Measurements from ENCODE around the gene AUTS2. TPM values are rescaled to one million over a fixed set of nuclear protein-coding genes. Genes with fewer than 3 reads are reported as not detected.
A peak's percentile ranks its signal among the peaks of the same experiment; 100 is the strongest.

Gene AUTS2
- polyA plus RNA-seq, 6 donors from 2014 or later: 8.8 to 28.0 (median 20.9) TPM

DNA sequence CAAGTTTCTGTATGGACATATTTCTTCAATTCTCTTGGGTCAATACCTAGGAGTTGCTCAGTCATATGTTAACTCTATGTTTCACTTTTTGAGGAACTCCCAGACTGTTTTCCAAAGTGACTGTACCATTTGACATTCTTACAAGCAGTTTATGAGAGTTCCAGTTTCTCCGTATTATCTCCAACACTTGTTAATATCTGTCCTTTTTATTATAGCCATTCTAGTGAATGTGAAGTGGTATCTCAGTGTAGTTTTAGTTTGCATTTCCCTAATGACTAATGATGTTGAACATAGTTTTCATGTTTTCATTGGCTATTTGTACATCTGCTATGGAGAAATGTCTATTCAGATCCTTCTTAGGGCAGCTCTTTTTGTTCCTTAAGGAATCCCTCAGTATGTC, 1002.7 kb downstream of the AUTS2 start:
- ATAC-seq (ENCODE audit: low read depth in 2 of 2) (no peak), DNase-seq (no peak)
- Mint-ChIP-seq H3K4me1 (peaks cover 0 to 4% (median 0%) of the 10 kb centered on the region in 3 donors), H3K9me3 (peaks cover 8 to 36% (median 14%) of the 10 kb centered on the region in 7 donors), H3K27me3 (no peaks in the 10 kb centered on the region), H3K27ac (no peak overlapping the region), H3K36me3 (peaks cover 37 to 38% of the 10 kb centered on the region in 2 donors), H3K4me3 (peak overlapping the region in 1 of 8 donors; percentile 7)

- ATAC-seq (ENCODE audit: low read depth in 2 of 2) (no peak), DNase-seq (no peak)
- Mint-ChIP-seq H3K4me3 (no peak overlapping the region), H3K4me1 (peaks cover 0 to 4% (median 0%) of the 10 kb centered on the region in 3 donors), H3K36me3 (peaks cover 37 to 38% of the 10 kb centered on the region in 2 donors), H3K9me3 (peaks cover 8 to 36% (median 14%) of the 10 kb centered on the region in 7 donors), H3K27ac (peak overlapping the region in 2 of 6 donors; percentile 16 to 30), H3K27me3 (no peaks in the 10 kb centered on the region)
These were observed 1003.8 kb downstream of the AUTS2 start for GRCh38 chr7:70602117-70602516.

DNA sequence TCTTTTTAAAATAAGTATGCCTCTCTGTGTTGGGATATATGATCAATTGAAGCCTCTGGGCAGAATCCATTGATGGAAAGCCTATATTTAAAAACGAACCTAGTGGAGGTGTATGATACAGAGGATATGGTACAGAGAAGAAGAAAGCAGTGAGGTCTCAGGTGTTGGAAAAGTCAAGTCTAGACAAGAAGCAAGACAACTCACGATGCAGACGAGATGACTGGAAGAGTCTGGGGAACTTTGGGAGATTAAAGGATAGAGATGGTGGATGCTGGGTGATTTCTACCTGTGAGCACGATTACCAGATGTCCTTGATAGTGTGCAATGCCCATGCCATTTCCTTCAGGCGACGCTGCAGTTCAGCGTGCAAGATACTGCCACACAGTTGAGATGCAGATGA, 1009.0 kb downstream of the AUTS2 start:
- Mint-ChIP-seq H3K9me3 (peaks cover 0 to 16% (median 5%) of the 10 kb centered on the region in 7 donors), H3K4me3 (no peak overlapping the region), H3K36me3 (peaks cover 10 to 22% of the 10 kb centered on the region in 2 donors), H3K27me3 (no peaks in the 10 kb centered on the region), H3K27ac (no peak overlapping the region), H3K4me1 (no peaks in the 10 kb centered on the region)
- ATAC-seq (ENCODE audit: low read depth in 2 of 2) (no peak), DNase-seq (no peak)

- Mint-ChIP-seq H3K27ac (no peak overlapping the region), H3K4me1 (no peaks in the 10 kb centered on the region), H3K9me3 (peaks cover 0 to 16% (median 5%) of the 10 kb centered on the region in 7 donors), H3K36me3 (peaks cover 10 to 18% of the 10 kb centered on the region in 2 donors), H3K4me3 (no peak overlapping the region), H3K27me3 (no peaks in the 10 kb centered on the region)
- DNase-seq: no peak
- ATAC-seq (ENCODE audit: low read depth in 2 of 2): no peak
These were observed 1009.5 kb downstream of the AUTS2 start for GRCh38 chr7:70607759-70608158.

DNA sequence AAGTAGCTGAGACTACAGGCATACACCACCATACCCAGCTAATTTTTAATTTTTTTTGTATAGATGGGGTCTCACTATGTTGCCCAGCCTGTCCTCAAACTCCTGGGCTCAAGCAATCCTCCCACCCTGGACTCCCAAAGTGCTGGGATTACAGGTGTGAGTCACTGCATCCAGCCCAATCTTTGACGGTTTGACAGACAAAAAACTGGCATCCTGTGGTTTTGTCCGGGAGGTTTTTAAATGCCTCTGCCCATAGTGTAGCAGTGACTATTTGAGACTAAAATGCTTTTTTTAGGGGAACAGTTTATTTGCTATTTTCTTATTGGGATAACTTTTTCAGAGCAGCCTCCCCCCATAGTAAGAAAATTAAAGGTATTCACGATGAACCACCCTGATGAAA, 1010.0 kb downstream of the AUTS2 start:
- Mint-ChIP-seq H3K9me3 (peaks cover 0 to 16% (median 5%) of the 10 kb centered on the region in 7 donors), H3K27ac (no peak overlapping the region), H3K4me1 (peaks cover 2 to 4% (median 2%) of the 10 kb centered on the region in 3 donors), H3K36me3 (peaks cover 10 to 13% of the 10 kb centered on the region in 2 donors), H3K27me3 (no peaks in the 10 kb centered on the region), H3K4me3 (no peak overlapping the region)
- no peak for ATAC-seq (ENCODE audit: low read depth in 2 of 2)
- DNase-seq: no peak

DNA sequence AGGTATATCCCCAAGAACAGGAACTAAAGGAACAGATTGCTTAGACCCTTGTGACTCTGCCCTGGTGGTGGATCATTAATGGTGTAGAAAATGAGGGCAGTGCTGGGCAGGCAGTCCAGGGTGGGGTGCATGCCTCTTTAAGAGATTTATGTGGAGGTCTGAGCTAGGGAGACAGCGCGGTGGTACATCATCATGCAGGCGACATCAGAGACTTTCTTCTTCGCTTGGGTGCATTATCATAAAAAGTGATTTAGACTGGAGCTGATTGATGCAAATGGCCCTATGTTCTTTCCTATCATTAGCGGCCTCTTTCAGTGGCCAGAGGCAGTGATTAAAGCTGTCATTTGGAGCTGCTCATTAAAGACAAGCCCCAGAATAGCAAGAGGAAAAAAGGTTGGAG, 1014.5 kb downstream of the AUTS2 start:
- H3K4me3 Mint-ChIP-seq: no peak overlapping the region
- H3K27me3 Mint-ChIP-seq: no peaks in the 10 kb centered on the region
- peaks cover 0 to 8% of the 10 kb centered on the region in 2 donors for H3K36me3 Mint-ChIP-seq
- peaks cover 13 to 29% (median 15%) of the 10 kb centered on the region in 3 donors for H3K4me1 Mint-ChIP-seq
- ATAC-seq (ENCODE audit: low read depth in 2 of 2): no peak
- H3K27ac Mint-ChIP-seq: peak overlapping the region in 4 of 6 donors; percentile 14 to 73 (median 38)
- no peak for DNase-seq
- no peaks in the 10 kb centered on the region for H3K9me3 Mint-ChIP-seq

- H3K36me3 Mint-ChIP-seq: peaks cover 0 to 16% of the 10 kb centered on the region in 2 donors
- DNase-seq: peak; percentile 21
- H3K4me3 Mint-ChIP-seq: peak overlapping the region in 1 of 8 donors; percentile 65
- peak; percentile 80 to 84 for ATAC-seq (ENCODE audit: low read depth in 2 of 2)
- H3K4me1 Mint-ChIP-seq: peaks cover 13 to 29% (median 15%) of the 10 kb centered on the region in 3 donors
- H3K27ac Mint-ChIP-seq: peak overlapping the region; percentile 42 to 75 (median 62)
- no peaks in the 10 kb centered on the region for H3K27me3 Mint-ChIP-seq
- H3K9me3 Mint-ChIP-seq: no peaks in the 10 kb centered on the region
These were observed 1016.2 kb downstream of the AUTS2 start for GRCh38 chr7:70614237-70615045.

- DNase-seq: no peak
- H3K4me1 Mint-ChIP-seq: peaks cover 15 to 29% (median 16%) of the 10 kb centered on the region in 3 donors
- no peak for ATAC-seq (ENCODE audit: low read depth in 2 of 2)
- no peaks in the 10 kb centered on the region for H3K27me3 Mint-ChIP-seq
- H3K4me3 Mint-ChIP-seq: peak overlapping the region in 1 of 8 donors; percentile 66
- peaks cover 3 to 16% of the 10 kb centered on the region in 2 donors for H3K36me3 Mint-ChIP-seq
- peak overlapping the region in 3 of 6 donors; percentile 44 to 74 (median 56) for H3K27ac Mint-ChIP-seq
- H3K9me3 Mint-ChIP-seq: no peaks in the 10 kb centered on the region
These were observed 1016.9 kb downstream of the AUTS2 start for GRCh38 chr7:70615066-70615606.

DNA sequence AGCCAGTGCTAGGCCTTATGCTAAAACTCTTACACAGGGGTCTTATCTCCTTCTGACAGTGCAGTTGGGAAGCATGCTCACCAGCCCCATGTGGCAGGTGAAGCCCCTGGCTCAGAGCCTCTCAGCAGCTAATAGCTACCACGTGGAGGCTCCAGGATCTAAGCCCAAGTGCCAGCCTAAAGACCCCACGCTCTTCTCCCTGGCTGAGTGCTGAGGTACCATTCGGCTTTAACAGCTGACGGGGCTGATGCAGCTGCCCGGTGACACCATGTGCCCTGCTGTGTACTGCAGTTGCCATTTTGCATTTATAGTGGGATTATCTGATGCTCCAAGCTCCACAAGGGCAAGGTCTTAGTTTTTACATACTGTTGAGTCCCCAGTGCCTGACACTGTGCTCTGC, 1017.9 kb downstream of the AUTS2 start:
- Mint-ChIP-seq H3K27me3 (no peaks in the 10 kb centered on the region), H3K36me3 (peaks cover 4 to 16% of the 10 kb centered on the region in 2 donors), H3K9me3 (no peaks in the 10 kb centered on the region), H3K4me1 (peaks cover 15 to 29% (median 17%) of the 10 kb centered on the region in 3 donors), H3K27ac (peak overlapping the region in 3 of 6 donors; percentile 49 to 58 (median 58)), H3K4me3 (peak overlapping the region in 1 of 8 donors; percentile 22)
- DNase-seq: no peak
- no peak for ATAC-seq (ENCODE audit: low read depth in 2 of 2)

GRCh38 chr7:70616821-70617220, 1018.5 kb downstream of the AUTS2 start:
- H3K27ac Mint-ChIP-seq: peak overlapping the region in 1 of 6 donors; percentile 52
- DNase-seq: no peak
- peaks cover 4 to 16% of the 10 kb centered on the region in 2 donors for H3K36me3 Mint-ChIP-seq
- H3K4me1 Mint-ChIP-seq: peaks cover 15 to 29% (median 17%) of the 10 kb centered on the region in 3 donors
- H3K27me3 Mint-ChIP-seq: no peaks in the 10 kb centered on the region
- H3K9me3 Mint-ChIP-seq: no peaks in the 10 kb centered on the region
- ATAC-seq (ENCODE audit: low read depth in 2 of 2): no peak
- no peak overlapping the region for H3K4me3 Mint-ChIP-seq

- peaks cover 11 to 22% of the 10 kb centered on the region in 2 donors for H3K36me3 Mint-ChIP-seq
- no peaks in the 10 kb centered on the region for H3K9me3 Mint-ChIP-seq
- ATAC-seq (ENCODE audit: low read depth in 2 of 2) (no peak), DNase-seq (no peak)
- no peak overlapping the region for H3K4me3 Mint-ChIP-seq
- no peaks in the 10 kb centered on the region for H3K27me3 Mint-ChIP-seq
- H3K4me1 Mint-ChIP-seq: peaks cover 14 to 27% (median 16%) of the 10 kb centered on the region in 3 donors
- peak overlapping the region in 1 of 6 donors; percentile 7 for H3K27ac Mint-ChIP-seq
These were observed 1019.8 kb downstream of the AUTS2 start for GRCh38 chr7:70618020-70618551.

DNA sequence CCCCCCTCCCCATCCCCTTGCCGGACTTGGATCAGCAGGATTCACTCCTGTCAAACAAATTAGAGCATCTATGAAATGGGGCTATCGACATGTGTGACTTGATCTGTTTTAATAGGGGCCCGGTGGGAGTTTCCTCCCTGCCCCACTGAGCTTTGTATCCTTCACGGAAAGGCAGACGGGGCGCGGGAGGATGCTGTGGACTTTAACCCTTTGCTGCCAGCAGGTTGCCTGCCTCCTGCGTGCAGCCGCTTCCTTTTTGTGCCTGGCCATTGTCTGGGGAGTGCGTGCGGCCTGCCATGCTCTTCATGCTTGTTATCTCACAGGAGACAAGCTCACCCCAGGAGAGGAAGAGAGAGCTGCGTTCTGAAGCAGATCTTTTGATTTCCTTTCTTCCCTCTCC, 1020.9 kb downstream of the AUTS2 start:
- ATAC-seq (ENCODE audit: low read depth in 2 of 2) (no peak), DNase-seq (no peak)
- H3K27me3 Mint-ChIP-seq: no peaks in the 10 kb centered on the region
- H3K4me3 Mint-ChIP-seq: no peak overlapping the region
- H3K9me3 Mint-ChIP-seq: no peaks in the 10 kb centered on the region
- H3K27ac Mint-ChIP-seq: peak overlapping the region in 1 of 6 donors; percentile 32
- H3K36me3 Mint-ChIP-seq: peaks cover 11 to 22% of the 10 kb centered on the region in 2 donors
- H3K4me1 Mint-ChIP-seq: peaks cover 11 to 17% (median 11%) of the 10 kb centered on the region in 3 donors

- DNase-seq: no peak
- Mint-ChIP-seq H3K4me3 (no peak overlapping the region), H3K36me3 (peaks cover 11 to 22% of the 10 kb centered on the region in 2 donors), H3K27me3 (no peaks in the 10 kb centered on the region), H3K27ac (peak overlapping the region in 1 of 6 donors; percentile 32), H3K4me1 (peaks cover 6 to 12% (median 6%) of the 10 kb centered on the region in 3 donors), H3K9me3 (no peaks in the 10 kb centered on the region)
- no peak for ATAC-seq (ENCODE audit: low read depth in 2 of 2)
These were observed 1021.4 kb downstream of the AUTS2 start for GRCh38 chr7:70619659-70620058.

All from naive B cell (primary cell).